BLaER1 treated with 17β-estradiol and CSF1 and Interleukin-3, amounts not matched to agents 10 nM and 100 nM (cell line): Measurements from ENCODE around the gene PRLH.

Source experiments
- H3K27ac ChIP-seq, 11 experiments: shearing (Covaris generic); formaldehyde crosslinking; 2 replicates each; pipeline ENCODE4 v1.8.1; 2022
- H3K27me3 ChIP-seq, 11 experiments: shearing (Covaris generic); formaldehyde crosslinking; 2 replicates each; pipeline ENCODE4 v1.8.1; 2022
- H3K36me3 ChIP-seq, 11 experiments: shearing (Covaris generic); formaldehyde crosslinking; 2 replicates each; pipeline ENCODE4 v1.8.1; 2022
- H3K4me1 ChIP-seq, 10 experiments: shearing (Covaris generic); formaldehyde crosslinking; 2 replicates each; pipeline ENCODE4 v1.8.1; 2022
- H3K4me2 ChIP-seq, 11 experiments: shearing (Covaris generic); formaldehyde crosslinking; 2 replicates each; pipeline ENCODE4 v1.8.1; 2022
- H3K4me3 ChIP-seq, 10 experiments: shearing (Covaris generic); formaldehyde crosslinking; 2 replicates each; pipeline ENCODE4 v1.8.1; 2022
- H3K9ac ChIP-seq, 11 experiments: shearing (Covaris generic); formaldehyde crosslinking; 2 replicates each; pipeline ENCODE4 v1.8.1; 2022
- H3K9me3 ChIP-seq, 11 experiments: shearing (Covaris generic); formaldehyde crosslinking; replicated peaks in 1 of 11; 2 replicates each; pipeline ENCODE4 v1.8.1; 2022
- H4K20me1 ChIP-seq, 11 experiments: shearing (Covaris generic); formaldehyde crosslinking; 2 replicates each; pipeline ENCODE4 v1.8.1; 2022
- Cebpa-rat ChIP-seq, 11 experiments: shearing (Covaris generic); IDR thresholded peaks; 2 replicates each; pipeline ENCODE4 v1.8.1; 2022

Gene PRLH

GRCh38 chr2:237542001-237542704 is 24.2 kb upstream of the PRLH start:
- peak overlapping the region in 5 of 11 experiments; percentile 19 to 66 (median 59); a peak in 7 of 22 replicates for H3K27ac ChIP-seq
- no peak for TF ChIP-seq Cebpa-rat (IDR thresholded peaks at IDR 0.05)
- H3K9ac ChIP-seq = no peak overlapping the region; a peak in 1 of 22 replicates
- no peaks in the 10 kb centered on the region for H3K36me3 ChIP-seq
- H4K20me1 ChIP-seq = no peaks in the 10 kb centered on the region
- peaks cover 0 to 4% (median 0%) of the 10 kb centered on the region in 11 experiments; a peak in 1 of 22 replicates for H3K9me3 ChIP-seq
- peak overlapping the region in 7 of 11 experiments; percentile 72 to 94 (median 81); a peak in 11 of 22 replicates for H3K4me2 ChIP-seq
- no peak overlapping the region for H3K4me3 ChIP-seq
- no peaks in the 10 kb centered on the region for H3K27me3 ChIP-seq
- peaks cover 18 to 73% (median 65%) of the 10 kb centered on the region in 10 experiments for H3K4me1 ChIP-seq

- peaks cover 26 to 70% (median 56%) of the 10 kb centered on the region in 10 experiments for H3K4me1 ChIP-seq
- peaks cover 0 to 4% (median 0%) of the 10 kb centered on the region in 11 experiments; a peak in 1 of 22 replicates for H3K9me3 ChIP-seq
- H3K27ac ChIP-seq = peak overlapping the region in 2 of 11 experiments; percentile 15 to 54; a peak in 1 of 22 replicates
- TF ChIP-seq Cebpa-rat (IDR thresholded peaks at IDR 0.05) = no peak
- H3K27me3 ChIP-seq = no peaks in the 10 kb centered on the region
- peak overlapping the region in 8 of 11 experiments; percentile 27 to 58 (median 34); a peak in 9 of 22 replicates for H3K4me2 ChIP-seq
- no peak overlapping the region for H3K4me3 ChIP-seq
- peak overlapping the region in 1 of 11 experiments; percentile 17; a peak in 1 of 22 replicates for H3K9ac ChIP-seq
- no peaks in the 10 kb centered on the region for H4K20me1 ChIP-seq
- no peaks in the 10 kb centered on the region for H3K36me3 ChIP-seq
These were observed 20.1 kb upstream of the PRLH start for GRCh38 chr2:237546040-237546875.

- peaks cover 0 to 4% (median 0%) of the 10 kb centered on the region in 11 experiments; a peak in 1 of 22 replicates for H3K9me3 ChIP-seq
- H3K4me1 ChIP-seq = peaks cover 22 to 63% (median 49%) of the 10 kb centered on the region in 10 experiments
- H3K27me3 ChIP-seq = no peaks in the 10 kb centered on the region
- no peak overlapping the region for H3K9ac ChIP-seq
- peak overlapping the region in 8 of 11 experiments; percentile 22 to 58 (median 32); a peak in 10 of 22 replicates for H3K4me2 ChIP-seq
- H3K36me3 ChIP-seq = no peaks in the 10 kb centered on the region
- no peaks in the 10 kb centered on the region for H4K20me1 ChIP-seq
- TF ChIP-seq Cebpa-rat (IDR thresholded peaks at IDR 0.05) = no peak
- no peak overlapping the region for H3K27ac ChIP-seq
- H3K4me3 ChIP-seq = no peak overlapping the region
These were observed 19.4 kb upstream of the PRLH start for GRCh38 chr2:237546876-237547395.

- no peak for TF ChIP-seq Cebpa-rat (IDR thresholded peaks at IDR 0.05)
- Histone ChIP-seq H3K4me3 (no peak overlapping the region), H4K20me1 (no peaks in the 10 kb centered on the region), H3K4me2 (peak overlapping the region; percentile 42 to 80 (median 63)), H3K27ac (peak overlapping the region in 4 of 11 experiments; percentile 6 to 55 (median 25); a peak in 4 of 22 replicates), H3K9me3 (peaks cover 4 to 6% (median 5%) of the 10 kb centered on the region in 11 experiments; a peak in 21 of 22 replicates), H3K4me1 (peaks cover 22 to 59% (median 48%) of the 10 kb centered on the region in 10 experiments), H3K27me3 (no peaks in the 10 kb centered on the region), H3K36me3 (no peaks in the 10 kb centered on the region), H3K9ac (peak overlapping the region in 2 of 11 experiments; percentile 28 to 45; a peak in 2 of 22 replicates)
These were observed 18.4 kb upstream of the PRLH start for GRCh38 chr2:237547841-237548416.

GRCh38 chr2:237549216-237549615 is 17.2 kb upstream of the PRLH start:
- no peaks in the 10 kb centered on the region for H3K36me3 ChIP-seq

GRCh38 chr2:237549643-237550415 is 16.5 kb upstream of the PRLH start:
- no peak overlapping the region for H3K9ac ChIP-seq
- peak overlapping the region; percentile 21 to 80 (median 65) for H3K4me2 ChIP-seq
- H3K9me3 ChIP-seq = peaks cover 15 to 25% (median 24%) of the 10 kb centered on the region in 11 experiments; a peak in 21 of 22 replicates
- no peaks in the 10 kb centered on the region for H3K27me3 ChIP-seq
- no peak for TF ChIP-seq Cebpa-rat (IDR thresholded peaks at IDR 0.05)
- H3K27ac ChIP-seq = no peak overlapping the region
- no peaks in the 10 kb centered on the region for H3K36me3 ChIP-seq
- peaks cover 22 to 59% (median 48%) of the 10 kb centered on the region in 10 experiments for H3K4me1 ChIP-seq
- H3K4me3 ChIP-seq = no peak overlapping the region
- H4K20me1 ChIP-seq = no peaks in the 10 kb centered on the region

More at GRCh38 chr2:237549216-237549615, 17.2 kb upstream of the PRLH start:
- Histone ChIP-seq H3K4me2 (peak overlapping the region; percentile 21 to 80 (median 65); a peak in 20 of 22 replicates), H3K9ac (no peak overlapping the region), H3K27me3 (no peaks in the 10 kb centered on the region), H3K4me1 (peaks cover 22 to 59% (median 48%) of the 10 kb centered on the region in 10 experiments), H4K20me1 (no peaks in the 10 kb centered on the region), H3K9me3 (peaks cover 13 to 19% (median 18%) of the 10 kb centered on the region in 11 experiments; a peak in 21 of 22 replicates), H3K4me3 (no peak overlapping the region), H3K27ac (no peak overlapping the region)
- TF ChIP-seq Cebpa-rat (IDR thresholded peaks at IDR 0.05) = no peak

GRCh38 chr2:237551071-237551574 is 15.3 kb upstream of the PRLH start:
- no peak overlapping the region for H3K27ac ChIP-seq
- no peak overlapping the region for H3K4me3 ChIP-seq
- no peak for TF ChIP-seq Cebpa-rat (IDR thresholded peaks at IDR 0.05)
- peaks cover 28 to 38% (median 37%) of the 10 kb centered on the region in 11 experiments for H3K9me3 ChIP-seq
- H3K9ac ChIP-seq = no peak overlapping the region
- H4K20me1 ChIP-seq = no peaks in the 10 kb centered on the region
- no peaks in the 10 kb centered on the region for H3K36me3 ChIP-seq
- no peak overlapping the region for H3K4me2 ChIP-seq
- no peaks in the 10 kb centered on the region for H3K27me3 ChIP-seq
- peaks cover 22 to 48% (median 40%) of the 10 kb centered on the region in 10 experiments for H3K4me1 ChIP-seq

- no peak overlapping the region for H3K4me2 ChIP-seq
- no peak overlapping the region for H3K27ac ChIP-seq
- peaks cover 18 to 32% (median 25%) of the 10 kb centered on the region in 10 experiments for H3K4me1 ChIP-seq
- no peaks in the 10 kb centered on the region for H4K20me1 ChIP-seq
- no peaks in the 10 kb centered on the region for H3K27me3 ChIP-seq
- H3K9me3 ChIP-seq = peaks cover 31 to 42% (median 40%) of the 10 kb centered on the region in 11 experiments
- no peak for TF ChIP-seq Cebpa-rat (IDR thresholded peaks at IDR 0.05)
- H3K9ac ChIP-seq = no peak overlapping the region
- no peak overlapping the region for H3K4me3 ChIP-seq
- H3K36me3 ChIP-seq = no peaks in the 10 kb centered on the region
These were observed 13.5 kb upstream of the PRLH start for GRCh38 chr2:237552908-237553307.
